IgD-negative memory B cell (primary cell): ENCODE measurements around the gene KLK11. TPM values are rescaled to one million over a fixed set of nuclear protein-coding genes. Genes with fewer than 3 reads are reported as not detected.

Experiments
- H3K27ac Mint-ChIP-seq, 3 donors: one replicate each; pipeline ENCODE4 v1.8.0; 2020 to 2022; ENCODE audit warnings: mild to moderate bottlenecking in 3 of 3, mixed read lengths in 3 of 3, moderate library complexity in 1 of 3
- H3K27me3 Mint-ChIP-seq: one replicate; pipeline ENCODE4 v1.8.0; 2021; ENCODE audit warnings: mixed read lengths
- H3K36me3 Mint-ChIP-seq: one replicate; pipeline ENCODE4 v1.8.0; 2020; ENCODE audit warnings: mild to moderate bottlenecking, mixed read lengths
- H3K4me1 Mint-ChIP-seq, 3 donors: one replicate each; pipeline ENCODE4 v1.8.0; 2020 to 2022; ENCODE audit warnings: mixed read lengths in 3 of 3, mild to moderate bottlenecking in 1 of 3
- H3K4me3 Mint-ChIP-seq, 4 donors: one replicate each; pipeline ENCODE4 v1.8.0; 2020 to 2022; ENCODE audit warnings: mild to moderate bottlenecking in 4 of 4, mixed read lengths in 4 of 4, moderate library complexity in 3 of 4
- H3K9me3 Mint-ChIP-seq, 3 donors: one replicate each; pipeline ENCODE4 v1.8.0; 2020 to 2021; ENCODE audit warnings: mixed read lengths in 3 of 3, mild to moderate bottlenecking in 1 of 3
- polyA plus RNA-seq: library from polyadenylated mRNA; unstranded; fragments of 300-500 nt; fragmentation: Illumina TruSeq; gene quantifications from one replicate; pipeline ENCODE4 v1.2.3, GENCODE V29; 2021

Gene KLK11
- polyA plus RNA-seq, 1 donor from 2014 or later: not detected

GRCh38 chr19:50979758-50980157 lies 46.7 kb downstream of the KLK11 start:
- Mint-ChIP-seq H3K4me3 (no peak overlapping the region), H3K36me3 (no peaks in the 10 kb centered on the region), H3K27ac (no peak overlapping the region), H3K4me1 (peaks cover 0 to 2% (median 0%) of the 10 kb centered on the region in 3 donors), H3K9me3 (no peaks in the 10 kb centered on the region), H3K27me3 (peaks cover 26% of the 10 kb centered on the region)

GRCh38 chr19:50978772-50979390 lies 47.5 kb downstream of the KLK11 start:
- H3K4me3 Mint-ChIP-seq: no peak overlapping the region
- H3K4me1 Mint-ChIP-seq: peaks cover 0 to 2% (median 0%) of the 10 kb centered on the region in 3 donors
- H3K27ac Mint-ChIP-seq: no peak overlapping the region
- no peaks in the 10 kb centered on the region for H3K36me3 Mint-ChIP-seq
- H3K9me3 Mint-ChIP-seq: no peaks in the 10 kb centered on the region
- H3K27me3 Mint-ChIP-seq: peaks cover 25% of the 10 kb centered on the region

GRCh38 chr19:50977626-50978025 lies 48.8 kb downstream of the KLK11 start:
- no peaks in the 10 kb centered on the region for H3K36me3 Mint-ChIP-seq
- peaks cover 0 to 2% (median 0%) of the 10 kb centered on the region in 3 donors for H3K4me1 Mint-ChIP-seq
- H3K27ac Mint-ChIP-seq: no peak overlapping the region
- no peak overlapping the region for H3K4me3 Mint-ChIP-seq
- H3K9me3 Mint-ChIP-seq: no peaks in the 10 kb centered on the region
- H3K27me3 Mint-ChIP-seq: peaks cover 32% of the 10 kb centered on the region

- H3K4me1 Mint-ChIP-seq: peaks cover 0 to 2% (median 0%) of the 10 kb centered on the region in 3 donors
- peaks cover 36% of the 10 kb centered on the region for H3K27me3 Mint-ChIP-seq
- H3K9me3 Mint-ChIP-seq: peaks cover 0 to 1% (median 0%) of the 10 kb centered on the region in 3 donors
- H3K36me3 Mint-ChIP-seq: no peaks in the 10 kb centered on the region
- H3K27ac Mint-ChIP-seq: no peak overlapping the region
- H3K4me3 Mint-ChIP-seq: no peak overlapping the region
Measured at GRCh38 chr19:50975766-50976165, 50.6 kb downstream of the KLK11 start.

- H3K27ac Mint-ChIP-seq: no peak overlapping the region
- peaks cover 0 to 2% (median 0%) of the 10 kb centered on the region in 3 donors for H3K4me1 Mint-ChIP-seq
- H3K9me3 Mint-ChIP-seq: peaks cover 0 to 1% (median 0%) of the 10 kb centered on the region in 3 donors
- H3K4me3 Mint-ChIP-seq: no peak overlapping the region
- H3K36me3 Mint-ChIP-seq: no peaks in the 10 kb centered on the region
- H3K27me3 Mint-ChIP-seq: peaks cover 38% of the 10 kb centered on the region
Measured at GRCh38 chr19:50974702-50975556, 51.5 kb downstream of the KLK11 start.

- peaks cover 0 to 1% (median 0%) of the 10 kb centered on the region in 3 donors for H3K9me3 Mint-ChIP-seq
- peaks cover 0 to 2% (median 0%) of the 10 kb centered on the region in 3 donors for H3K4me1 Mint-ChIP-seq
- H3K27ac Mint-ChIP-seq: no peak overlapping the region
- H3K4me3 Mint-ChIP-seq: peak overlapping the region in 1 of 4 donors; percentile 25
- H3K36me3 Mint-ChIP-seq: no peaks in the 10 kb centered on the region
- peaks cover 36% of the 10 kb centered on the region for H3K27me3 Mint-ChIP-seq
Measured at GRCh38 chr19:50972795-50973376, 53.5 kb downstream of the KLK11 start.

Other genes with a start within 250 kb of the KLK11 start
- gene ACP4, start 236.2 kb downstream of the KLK11 start, polyA plus RNA-seq: not detected
- 15.5 TPM for gene KLK1, start 202.8 kb downstream of the KLK11 start, polyA plus RNA-seq
- not detected for gene KLK15, start 193.0 kb downstream of the KLK11 start, polyA plus RNA-seq
- gene KLK3, start 171.7 kb downstream of the KLK11 start, polyA plus RNA-seq: not detected
- gene KLK2, start 153.2 kb downstream of the KLK11 start, polyA plus RNA-seq: not detected
- not detected for gene KLK4, start 115.2 kb downstream of the KLK11 start, polyA plus RNA-seq
- not detected for gene KLK5, start 73.6 kb downstream of the KLK11 start, polyA plus RNA-seq
- not detected for gene KLK6, start 57.0 kb downstream of the KLK11 start, polyA plus RNA-seq
- gene KLK7, start 42.7 kb downstream of the KLK11 start, polyA plus RNA-seq: not detected
- not detected for gene KLK8, start 25.0 kb downstream of the KLK11 start, polyA plus RNA-seq
- gene KLK10, start 6.9 kb downstream of the KLK11 start, polyA plus RNA-seq: not detected
- gene KLK12, start 8.4 kb upstream of the KLK11 start, polyA plus RNA-seq: not detected
- not detected for gene KLK13, start 38.5 kb upstream of the KLK11 start, polyA plus RNA-seq
- gene KLK14, start 56.3 kb upstream of the KLK11 start, polyA plus RNA-seq: not detected
- gene CTU1, start 81.8 kb upstream of the KLK11 start, polyA plus RNA-seq: 2.8 TPM
- gene SIGLEC9, start 98.3 kb upstream of the KLK11 start, polyA plus RNA-seq: 0.21 TPM
- not detected for gene SIGLEC7, start 115.7 kb upstream of the KLK11 start, polyA plus RNA-seq
- gene CD33, start 198.5 kb upstream of the KLK11 start, polyA plus RNA-seq: 0.55 TPM
- gene SIGLECL1, start 224.5 kb upstream of the KLK11 start, polyA plus RNA-seq: not detected